GM19328 (cell line): ENCODE measurements around the gene RAET1E.
"Not testable (repeated sequence)": the region's sequence is repeated elsewhere in the genome, so short reads cannot be mapped to it uniquely, and the experiment has no call there.

Experiments
- ATAC-seq: cut with Tn5 transposase; IDR thresholded peaks from one replicate; pipeline ENCODE4 v1.9.1; 2021; ENCODE audit warnings: mild to moderate bottlenecking, moderate library complexity; ENCODE audit not compliant: unreplicated experiment

RAET1E gene

GRCh38 chr6:149863698-149864577 lies 34.0 kb downstream of the RAET1E start, which contains the start of gene LRP11:
Gene LRP11 (minus strand): TSS chr6:149864359. CDS start chr6:149864020, 339 bp downstream.
- ATAC-seq, result peak; percentile 88

GRCh38 chr6:149862922-149863697 lies 34.8 kb downstream of the RAET1E start:
- peak; percentile 23 for ATAC-seq

GRCh38 chr6:149862424-149862738 lies 35.5 kb downstream of the RAET1E start:
- ATAC-seq, result not testable (repeated sequence)

- no peak for ATAC-seq
Measured at GRCh38 chr6:149861603-149862423, 36.1 kb downstream of the RAET1E start.

GRCh38 chr6:149860834-149861602 lies 36.9 kb downstream of the RAET1E start:
- ATAC-seq, result no peak

- ATAC-seq, result no peak
Measured at GRCh38 chr6:149860513-149860833, 37.4 kb downstream of the RAET1E start.

GRCh38 chr6:149859938-149860337 lies 38.0 kb downstream of the RAET1E start:
- ATAC-seq, result no peak

GRCh38 chr6:149859368-149859767 lies 38.5 kb downstream of the RAET1E start:
- ATAC-seq, result no peak

GRCh38 chr6:149857541-149857940 lies 40.4 kb downstream of the RAET1E start:
- no peak for ATAC-seq

GRCh38 chr6:149856256-149856994 lies 41.5 kb downstream of the RAET1E start:
- ATAC-seq, result no peak

GRCh38 chr6:149855741-149856140 lies 42.2 kb downstream of the RAET1E start:
- no peak for ATAC-seq

GRCh38 chr6:149855040-149855654 lies 42.8 kb downstream of the RAET1E start:
- no peak for ATAC-seq

- no peak for ATAC-seq
Measured at GRCh38 chr6:149854532-149854931, 43.4 kb downstream of the RAET1E start.

GRCh38 chr6:149854017-149854416 lies 43.9 kb downstream of the RAET1E start:
- not testable (repeated sequence) for ATAC-seq

- ATAC-seq, result no peak
Measured at GRCh38 chr6:149852881-149853280, 45.0 kb downstream of the RAET1E start.

- no peak for ATAC-seq
Measured at GRCh38 chr6:149852180-149852579, 45.7 kb downstream of the RAET1E start.

GRCh38 chr6:149851461-149852110 lies 46.3 kb downstream of the RAET1E start:
- no peak for ATAC-seq

GRCh38 chr6:149848343-149848742 lies 49.6 kb downstream of the RAET1E start:
- ATAC-seq, result not testable (repeated sequence)
